ENCODE results near the gene ZNF358. TPM values are rescaled to one million over a fixed set of nuclear protein-coding genes. Genes with fewer than 3 reads are reported as not detected.

Gene ZNF358
- total and polyA plus RNA-seq, 10 of the 15 experiments (the other 5 are each of a cell fraction or from before 2014, with no cell fraction given), result 0.09 to 6.3 (median 1.9) TPM; not detected in 1

DNA sequence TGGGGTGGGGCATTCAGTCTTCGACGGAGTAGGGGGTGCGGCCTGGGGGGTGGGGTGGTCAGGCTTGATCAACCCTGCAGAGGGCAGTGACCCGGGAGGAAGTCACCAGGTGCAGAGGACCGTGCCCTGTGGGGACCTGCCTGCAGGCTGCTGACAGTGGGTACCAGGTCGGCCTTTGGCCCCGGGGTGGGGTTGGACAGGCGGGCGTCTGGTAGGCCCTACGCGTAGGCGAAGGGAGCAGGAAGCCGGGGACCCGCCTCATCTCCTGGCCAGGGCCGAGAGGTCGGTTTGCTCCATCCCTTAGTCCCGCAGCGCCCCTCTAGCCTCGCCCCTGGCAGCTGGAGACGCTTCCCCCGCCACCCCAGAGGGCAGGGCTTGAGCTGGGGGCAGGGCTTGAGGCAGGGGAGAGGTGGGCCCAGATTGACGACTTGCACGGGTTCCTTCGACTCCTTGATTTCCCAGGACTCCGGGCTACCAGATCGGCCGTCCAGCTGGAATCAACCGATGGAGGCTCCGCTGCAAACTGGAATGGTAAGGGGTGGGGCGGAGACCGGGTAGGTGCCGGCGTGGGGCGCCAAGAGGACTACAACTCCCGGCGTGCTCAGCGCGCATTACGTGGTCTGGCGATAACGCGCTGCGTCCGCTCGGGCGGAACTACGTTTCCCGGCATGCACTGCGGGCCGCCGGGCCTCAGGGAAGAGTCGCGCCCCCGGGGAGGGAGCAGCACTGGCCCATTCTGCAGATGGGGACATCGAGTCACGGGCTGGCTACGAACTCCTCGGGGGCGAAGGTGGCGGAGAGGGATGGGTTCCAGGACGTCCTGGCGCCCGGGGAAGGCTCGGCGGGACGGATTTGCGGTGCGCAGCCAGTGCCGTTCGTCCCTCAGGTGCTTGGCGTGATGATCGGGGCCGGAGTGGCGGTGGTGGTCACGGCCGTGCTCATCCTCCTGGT, 19.4 kb downstream of the ZNF358 start, which contains the start of gene PNPLA6 (continued):
- peak; percentile 63; the same call in 1 of the 2 replicates for TF ChIP-seq PAX5 (IDR thresholded peaks at IDR 0.05; ENCODE audit: borderline replicate concordance, low read depth, low read length)

GRCh38 chr19:7535998-7536695, 20.2 kb downstream of the ZNF358 start:
- H3K79me2 ChIP-seq (ENCODE audit: control insufficient read depth, insufficient read depth, low read length), result peaks cover 10% of the 10 kb centered on the region
- ChIA-PET RAD21 (ENCODE audit: unreplicated experiment) (interaction anchor here (1.0 to 1.7 kb wide), 4 partner anchors 14 to 182 kb away, joined by 3 to 4 read pairs (median 4); partner anchors contain the start of gene MCOLN1), POLR2A (interaction anchor here (0.7 to 5.1 kb wide), 3 partner anchors 11 to 93 kb away, joined by 3 to 28 read pairs (median 8); partner anchors contain the start of genes MCOLN1, PET100 and XAB2), CTCF (no interaction called here), SMC1A (ENCODE audit: uncharacterized antibody, unreplicated experiment) (interaction anchor here (1.2 kb wide), 1 partner anchor 32 kb away, joined by 4 read pairs; no protein-coding TSS in a partner anchor)
- peak; percentile 10 for ATAC-seq
- H3K4me1 ChIP-seq (ENCODE audit: control insufficient read depth, insufficient read depth, low read length), result peaks cover 4% of the 10 kb centered on the region
- H3K9ac ChIP-seq (ENCODE audit: control insufficient read depth, insufficient read depth, low read length), result peak overlapping the region; percentile 78
- H3K4me3 ChIP-seq, result peak overlapping the region; percentile 93
- no peak for FAIRE-seq
- H3K27me3 ChIP-seq (replicated peaks in 1 of 2; ENCODE audit: control insufficient read depth in 2 of 2, insufficient read depth in 2 of 2, low read length in 1 of 2), result no peaks in the 10 kb centered on the region
- H3K27ac ChIP-seq (ENCODE audit: control insufficient read depth, insufficient read depth), result peak overlapping the region; percentile 45
- H4K20me1 ChIP-seq (ENCODE audit: control insufficient read depth, insufficient read depth), result no peaks in the 10 kb centered on the region
- intact Hi-C loops (cut with micrococcal nuclease; ENCODE audit: unreplicated experiment), result no loop called here
- no TSS peak for BruUV-seq (replicated peaks)
- H3K4me2 ChIP-seq (ENCODE audit: control insufficient read depth, insufficient read depth), result peak overlapping the region; percentile 89
- 7% methylated on average over 30 of the region's 30 CpGs for WGBS (ENCODE audit: insufficient coverage, insufficient replicate concordance, low lambda C conversion rate, missing lambda C conversion rate)
- DNase-seq (ENCODE audit: low read depth, low spot score), result no peak
- in situ Hi-C loops (cut with MboI), result no loop called here
- peak overlapping the region; percentile 90 for H2AFZ ChIP-seq (ENCODE audit: control insufficient read depth, low read depth, low read length)
- no peaks in the 10 kb centered on the region for H3K9me3 ChIP-seq (replicated peaks; ENCODE audit: control insufficient read depth, insufficient read depth, low read length)
- H3K36me3 ChIP-seq (ENCODE audit: control insufficient read depth in 2 of 2, insufficient read depth in 2 of 2, low read length in 1 of 2), result peaks cover 0 to 6% of the 10 kb centered on the region in 2 experiments; a peak in 3 of 4 replicates
- TF ChIP-seq NFYB (IDR thresholded peaks at IDR 0.05; ENCODE audit: insufficient read depth, low read depth, low read length) (no peak), JUND (IDR thresholded peaks at IDR 0.05; ENCODE audit: low read depth, low read length) (no peak), GABPA (IDR thresholded peaks at IDR 0.05; ENCODE audit: low read depth) (0 out of 2 replicates have a peak, but pooled peaks have one; percentile 21), PRDM15 (CRISPR knock-in tag; IDR thresholded peaks at IDR 0.05) (no peak), DPF2 (IDR thresholded peaks at IDR 0.05) (no peak; the same call in 1 of the 2 replicates), TBL1XR1 (IDR thresholded peaks at IDR 0.05; ENCODE audit: low read depth, low read length) (no peak), RCOR1 (conservative IDR thresholded peaks at IDR 0.05; ENCODE audit: low read depth, low read length) (no peak), RAD51 (IDR thresholded peaks at IDR 0.05) (no peak), SMAD1 (IDR thresholded peaks at IDR 0.05; ENCODE audit: low read depth, partially characterized antibody) (no peak), E2F4 (IDR thresholded peaks at IDR 0.05; ENCODE audit: low read depth, low read length) (no peak), KLF5 (IDR thresholded peaks at IDR 0.05; ENCODE audit: partially characterized antibody) (peak; percentile 8)

All from GM12878 (cell line).